HepG2 (cell line): Measurements from ENCODE around the gene SEC14L5. TPM values are rescaled to one million over a fixed set of nuclear protein-coding genes. Genes with fewer than 3 reads are reported as not detected.

Experiments used
- ATRX ChIP-seq: sonication (generic); formaldehyde crosslinking; IDR thresholded peaks from 2 replicates; pipeline ENCODE4 v1.4.0; 2020; ENCODE audit warnings: missing genetic modification reagents, borderline replicate concordance
- EED ChIP-seq: sonication (generic); formaldehyde crosslinking; IDR thresholded peaks from 2 replicates; pipeline ENCODE4 v1.5.0; 2020; ENCODE audit warnings: mild to moderate bottlenecking, missing genetic modification reagents
- HES4 ChIP-seq: sonication (generic); formaldehyde crosslinking; IDR thresholded peaks from 2 replicates; pipeline ENCODE4 v1.9.0; 2021; ENCODE audit warnings: mild to moderate bottlenecking, missing genetic modification reagents, borderline replicate concordance
- HMG20A ChIP-seq: IDR thresholded peaks from 2 replicates; pipeline ENCODE4 v1.6.1; 2016; ENCODE audit warnings: borderline replicate concordance
- MBNL3 ChIP-seq: fragments of 250-450 bp; sonication (Bioruptor Pico); conservative IDR thresholded peaks from 2 replicates; pipeline ENCODE4 v1.8.0; 2022; ENCODE audit warnings: mild to moderate bottlenecking, inconsistent platforms
- NCOA1 ChIP-seq: sonication (generic); formaldehyde crosslinking; IDR thresholded peaks from 2 replicates; pipeline ENCODE4 v1.9.0; 2021; ENCODE audit warnings: missing genetic modification reagents
- TAF1 ChIP-seq: sonication (generic); formaldehyde crosslinking; IDR thresholded peaks from 2 replicates; pipeline ENCODE4 v1.4.0; 2020; ENCODE audit warnings: missing genetic modification reagents
- ZBTB38 ChIP-seq: sonication (generic); formaldehyde crosslinking; IDR thresholded peaks from 2 replicates; pipeline ENCODE4 v1.5.1; 2020; ENCODE audit warnings: mild to moderate bottlenecking, missing genetic modification reagents
- ZBTB7A ChIP-seq: sonication (generic); formaldehyde crosslinking; IDR thresholded peaks from 2 replicates; pipeline ENCODE4 v1.8.0; 2022; ENCODE audit warnings: mild to moderate bottlenecking, missing genetic modification reagents
- ZFX ChIP-seq: sonication (generic); formaldehyde crosslinking; IDR thresholded peaks from 2 replicates; pipeline ENCODE4 v1.4.0; 2020; ENCODE audit warnings: mild to moderate bottlenecking, low read depth, missing genetic modification reagents, moderate library complexity
- ZKSCAN5 ChIP-seq: sonication (generic); formaldehyde crosslinking; IDR thresholded peaks from 2 replicates; pipeline ENCODE4 v1.5.1; 2020; ENCODE audit warnings: mild to moderate bottlenecking, missing genetic modification reagents
- ZNF251 ChIP-seq: sonication (generic); formaldehyde crosslinking; IDR thresholded peaks from 2 replicates; pipeline ENCODE4 v1.9.0; 2021; ENCODE audit warnings: mild to moderate bottlenecking, missing genetic modification reagents
- ZNF331 ChIP-seq: sonication (generic); formaldehyde crosslinking; IDR thresholded peaks from 2 replicates; pipeline ENCODE4 v1.4.0; 2020; ENCODE audit warnings: missing genetic modification reagents
- ZNF724P ChIP-seq: sonication (generic); formaldehyde crosslinking; IDR thresholded peaks from 2 replicates; pipeline ENCODE4 v1.8.0; 2022; ENCODE audit warnings: missing genetic modification reagents, borderline replicate concordance
- polyA plus RNA-seq, 8 experiments: library from polyadenylated mRNA; depleted of rRNA in 3 of 8; stranded (reverse) in 7 of 8; unstranded in 1 of 8; fragments of >200 nt; fragmentation: Illumina TruSeq in 4 of 8; extraction: Trizol in 4 of 8; gene quantifications; 2 replicates each; pipeline versions ENCODE4 v1.2.1 to v1.2.3, GENCODE V29; 2011 to 2016; ENCODE audit warnings: low read depth in 4 of 8, missing spikeins in 1 of 8, mixed read lengths in 1 of 8; ENCODE audit not compliant: insufficient read depth in 1 of 8
- total RNA-seq, 5 experiments: library from RNA; depleted of rRNA; stranded (reverse); fragments of >200 nt; fragmentation: Illumina TruSeq; extraction: Trizol; gene quantifications; 2 replicates each; pipeline ENCODE4 v1.2.3, GENCODE V29; 2016; ENCODE audit warnings: low read depth in 1 of 5
- TF ChIP-seq, protein P1 (sequence below): IDR thresholded peaks from 2 replicates; pipeline ENCODE4 v1.6.1; 2016; ENCODE audit warnings: low read depth, missing genetic modification reagents, missing compliant biosample characterization
- TF ChIP-seq, protein P2 (sequence below): sonication (generic); formaldehyde crosslinking; IDR thresholded peaks from 2 replicates; pipeline ENCODE4 v1.4.0; 2020; ENCODE audit warnings: mild to moderate bottlenecking, missing genetic modification reagents
- TF ChIP-seq, protein P3 (sequence below): IDR thresholded peaks from 2 replicates; pipeline ENCODE4 v1.6.1; 2012; ENCODE audit warnings: inconsistent platforms
- TF ChIP-seq, protein P4 (sequence below): sonication (generic); formaldehyde crosslinking; IDR thresholded peaks from 2 replicates; pipeline ENCODE4 v1.4.0; 2020; ENCODE audit warnings: missing genetic modification reagents, mild to moderate bottlenecking, borderline replicate concordance
- TF ChIP-seq, protein P5 (sequence below): sonication (generic); formaldehyde crosslinking; IDR thresholded peaks from 2 replicates; pipeline ENCODE4 v1.4.0; 2020; ENCODE audit warnings: mild to moderate bottlenecking, missing genetic modification reagents

SEC14L5 gene
- total and polyA plus RNA-seq, 2 of the 13 experiments (the other 11 are each of a cell fraction or from before 2014, with no cell fraction given), result 0.40 to 0.42 TPM

DNA sequence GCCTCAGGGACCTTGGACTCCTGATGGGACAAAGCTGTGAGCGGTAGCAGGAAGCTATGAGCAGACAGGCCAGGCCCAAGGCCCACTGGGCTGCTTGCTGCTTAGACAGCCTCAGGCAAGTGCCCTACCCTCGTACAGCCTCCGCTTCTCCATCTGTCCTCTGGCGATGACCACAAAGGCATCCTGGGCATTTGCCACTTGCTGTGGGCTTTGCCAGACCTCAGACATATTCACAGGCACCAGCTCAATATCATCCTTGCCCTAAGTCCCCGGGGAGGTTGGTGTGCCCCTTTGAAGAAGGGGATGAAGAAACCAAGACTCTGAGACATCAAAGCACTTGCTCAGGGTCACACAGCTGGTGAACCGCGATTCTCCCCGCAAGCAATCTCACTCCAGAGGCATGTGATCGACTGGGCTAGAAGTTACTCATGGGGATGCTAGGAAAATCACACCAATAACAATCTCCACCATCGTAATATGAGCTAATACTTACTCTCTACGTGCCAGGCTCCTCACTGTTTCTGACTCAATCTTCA, 42.8 kb upstream of the SEC14L5 start (continued):
- TF ChIP-seq ZKSCAN5 (no peak), MBNL3 (no peak), ZNF251 (no peak), TAF1 (CRISPR knock-in tag) (no peak), EED (CRISPR knock-in tag) (no peak), ZNF724P (CRISPR knock-in tag) (no peak), ATRX (no peak), ZBTB7A (peak; percentile 25; the same call in 1 of the 2 replicates), ZNF331 (CRISPR knock-in tag) (no peak), HES4 (CRISPR knock-in tag) (0 out of 2 replicates have a peak, but pooled peaks have one; percentile 35), ZFX (CRISPR knock-in tag) (peak; percentile 66), HMG20A (no peak), ZBTB38 (CRISPR knock-in tag) (peak; percentile 58), NCOA1 (CRISPR knock-in tag) (no peak)
- TF ChIP-seq, protein P1, sequence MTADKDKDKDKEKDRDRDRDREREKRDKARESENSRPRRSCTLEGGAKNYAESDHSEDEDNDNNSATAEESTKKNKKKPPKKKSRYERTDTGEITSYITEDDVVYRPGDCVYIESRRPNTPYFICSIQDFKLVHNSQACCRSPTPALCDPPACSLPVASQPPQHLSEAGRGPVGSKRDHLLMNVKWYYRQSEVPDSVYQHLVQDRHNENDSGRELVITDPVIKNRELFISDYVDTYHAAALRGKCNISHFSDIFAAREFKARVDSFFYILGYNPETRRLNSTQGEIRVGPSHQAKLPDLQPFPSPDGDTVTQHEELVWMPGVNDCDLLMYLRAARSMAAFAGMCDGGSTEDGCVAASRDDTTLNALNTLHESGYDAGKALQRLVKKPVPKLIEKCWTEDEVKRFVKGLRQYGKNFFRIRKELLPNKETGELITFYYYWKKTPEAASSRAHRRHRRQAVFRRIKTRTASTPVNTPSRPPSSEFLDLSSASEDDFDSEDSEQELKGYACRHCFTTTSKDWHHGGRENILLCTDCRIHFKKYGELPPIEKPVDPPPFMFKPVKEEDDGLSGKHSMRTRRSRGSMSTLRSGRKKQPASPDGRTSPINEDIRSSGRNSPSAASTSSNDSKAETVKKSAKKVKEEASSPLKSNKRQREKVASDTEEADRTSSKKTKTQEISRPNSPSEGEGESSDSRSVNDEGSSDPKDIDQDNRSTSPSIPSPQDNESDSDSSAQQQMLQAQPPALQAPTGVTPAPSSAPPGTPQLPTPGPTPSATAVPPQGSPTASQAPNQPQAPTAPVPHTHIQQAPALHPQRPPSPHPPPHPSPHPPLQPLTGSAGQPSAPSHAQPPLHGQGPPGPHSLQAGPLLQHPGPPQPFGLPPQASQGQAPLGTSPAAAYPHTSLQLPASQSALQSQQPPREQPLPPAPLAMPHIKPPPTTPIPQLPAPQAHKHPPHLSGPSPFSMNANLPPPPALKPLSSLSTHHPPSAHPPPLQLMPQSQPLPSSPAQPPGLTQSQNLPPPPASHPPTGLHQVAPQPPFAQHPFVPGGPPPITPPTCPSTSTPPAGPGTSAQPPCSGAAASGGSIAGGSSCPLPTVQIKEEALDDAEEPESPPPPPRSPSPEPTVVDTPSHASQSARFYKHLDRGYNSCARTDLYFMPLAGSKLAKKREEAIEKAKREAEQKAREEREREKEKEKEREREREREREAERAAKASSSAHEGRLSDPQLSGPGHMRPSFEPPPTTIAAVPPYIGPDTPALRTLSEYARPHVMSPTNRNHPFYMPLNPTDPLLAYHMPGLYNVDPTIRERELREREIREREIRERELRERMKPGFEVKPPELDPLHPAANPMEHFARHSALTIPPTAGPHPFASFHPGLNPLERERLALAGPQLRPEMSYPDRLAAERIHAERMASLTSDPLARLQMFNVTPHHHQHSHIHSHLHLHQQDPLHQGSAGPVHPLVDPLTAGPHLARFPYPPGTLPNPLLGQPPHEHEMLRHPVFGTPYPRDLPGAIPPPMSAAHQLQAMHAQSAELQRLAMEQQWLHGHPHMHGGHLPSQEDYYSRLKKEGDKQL (CRISPR knock-in tag), result no peak
- TF ChIP-seq, protein P2, sequence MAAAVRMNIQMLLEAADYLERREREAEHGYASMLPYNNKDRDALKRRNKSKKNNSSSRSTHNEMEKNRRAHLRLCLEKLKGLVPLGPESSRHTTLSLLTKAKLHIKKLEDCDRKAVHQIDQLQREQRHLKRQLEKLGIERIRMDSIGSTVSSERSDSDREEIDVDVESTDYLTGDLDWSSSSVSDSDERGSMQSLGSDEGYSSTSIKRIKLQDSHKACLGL (CRISPR knock-in tag), result 0 out of 2 replicates have a peak, but pooled peaks have one; percentile 38
- TF ChIP-seq, protein P3, sequence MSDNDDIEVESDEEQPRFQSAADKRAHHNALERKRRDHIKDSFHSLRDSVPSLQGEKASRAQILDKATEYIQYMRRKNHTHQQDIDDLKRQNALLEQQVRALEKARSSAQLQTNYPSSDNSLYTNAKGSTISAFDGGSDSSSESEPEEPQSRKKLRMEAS, result no peak
- TF ChIP-seq, protein P4, sequence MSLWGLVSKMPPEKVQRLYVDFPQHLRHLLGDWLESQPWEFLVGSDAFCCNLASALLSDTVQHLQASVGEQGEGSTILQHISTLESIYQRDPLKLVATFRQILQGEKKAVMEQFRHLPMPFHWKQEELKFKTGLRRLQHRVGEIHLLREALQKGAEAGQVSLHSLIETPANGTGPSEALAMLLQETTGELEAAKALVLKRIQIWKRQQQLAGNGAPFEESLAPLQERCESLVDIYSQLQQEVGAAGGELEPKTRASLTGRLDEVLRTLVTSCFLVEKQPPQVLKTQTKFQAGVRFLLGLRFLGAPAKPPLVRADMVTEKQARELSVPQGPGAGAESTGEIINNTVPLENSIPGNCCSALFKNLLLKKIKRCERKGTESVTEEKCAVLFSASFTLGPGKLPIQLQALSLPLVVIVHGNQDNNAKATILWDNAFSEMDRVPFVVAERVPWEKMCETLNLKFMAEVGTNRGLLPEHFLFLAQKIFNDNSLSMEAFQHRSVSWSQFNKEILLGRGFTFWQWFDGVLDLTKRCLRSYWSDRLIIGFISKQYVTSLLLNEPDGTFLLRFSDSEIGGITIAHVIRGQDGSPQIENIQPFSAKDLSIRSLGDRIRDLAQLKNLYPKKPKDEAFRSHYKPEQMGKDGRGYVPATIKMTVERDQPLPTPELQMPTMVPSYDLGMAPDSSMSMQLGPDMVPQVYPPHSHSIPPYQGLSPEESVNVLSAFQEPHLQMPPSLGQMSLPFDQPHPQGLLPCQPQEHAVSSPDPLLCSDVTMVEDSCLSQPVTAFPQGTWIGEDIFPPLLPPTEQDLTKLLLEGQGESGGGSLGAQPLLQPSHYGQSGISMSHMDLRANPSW (CRISPR knock-in tag), result no peak
- TF ChIP-seq, protein P5, sequence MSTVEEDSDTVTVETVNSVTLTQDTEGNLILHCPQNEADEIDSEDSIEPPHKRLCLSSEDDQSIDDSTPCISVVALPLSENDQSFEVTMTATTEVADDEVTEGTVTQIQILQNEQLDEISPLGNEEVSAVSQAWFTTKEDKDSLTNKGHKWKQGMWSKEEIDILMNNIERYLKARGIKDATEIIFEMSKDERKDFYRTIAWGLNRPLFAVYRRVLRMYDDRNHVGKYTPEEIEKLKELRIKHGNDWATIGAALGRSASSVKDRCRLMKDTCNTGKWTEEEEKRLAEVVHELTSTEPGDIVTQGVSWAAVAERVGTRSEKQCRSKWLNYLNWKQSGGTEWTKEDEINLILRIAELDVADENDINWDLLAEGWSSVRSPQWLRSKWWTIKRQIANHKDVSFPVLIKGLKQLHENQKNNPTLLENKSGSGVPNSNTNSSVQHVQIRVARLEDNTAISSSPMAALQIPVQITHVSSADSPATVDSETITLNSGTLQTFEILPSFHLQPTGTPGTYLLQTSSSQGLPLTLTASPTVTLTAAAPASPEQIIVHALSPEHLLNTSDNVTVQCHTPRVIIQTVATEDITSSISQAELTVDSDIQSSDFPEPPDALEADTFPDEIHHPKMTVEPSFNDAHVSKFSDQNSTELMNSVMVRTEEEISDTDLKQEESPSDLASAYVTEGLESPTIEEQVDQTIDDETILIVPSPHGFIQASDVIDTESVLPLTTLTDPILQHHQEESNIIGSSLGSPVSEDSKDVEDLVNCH (CRISPR knock-in tag), result no peak
